ENCODE measurements around the gene HOXA2. TPM values are rescaled to one million over a fixed set of nuclear protein-coding genes. Genes with fewer than 3 reads are reported as not detected.

The HOXA2 gene
- total RNA-seq, 4 donors from 2014 or later: 1.8 to 6.5 TPM; not detected in 2

- peak in 1 of 2 donors; percentile 24 for DNase-seq
- Histone ChIP-seq H3K27ac (peak overlapping the region in 1 of 2 donors; percentile 45), H3K36me3 (no peaks in the 10 kb centered on the region), H3K4me3 (no peak overlapping the region), H3K27me3 (no peaks in the 10 kb centered on the region), H3K9me3 (no peaks in the 10 kb centered on the region), H3K4me1 (no peaks in the 10 kb centered on the region)
- TF ChIP-seq, protein P1, sequence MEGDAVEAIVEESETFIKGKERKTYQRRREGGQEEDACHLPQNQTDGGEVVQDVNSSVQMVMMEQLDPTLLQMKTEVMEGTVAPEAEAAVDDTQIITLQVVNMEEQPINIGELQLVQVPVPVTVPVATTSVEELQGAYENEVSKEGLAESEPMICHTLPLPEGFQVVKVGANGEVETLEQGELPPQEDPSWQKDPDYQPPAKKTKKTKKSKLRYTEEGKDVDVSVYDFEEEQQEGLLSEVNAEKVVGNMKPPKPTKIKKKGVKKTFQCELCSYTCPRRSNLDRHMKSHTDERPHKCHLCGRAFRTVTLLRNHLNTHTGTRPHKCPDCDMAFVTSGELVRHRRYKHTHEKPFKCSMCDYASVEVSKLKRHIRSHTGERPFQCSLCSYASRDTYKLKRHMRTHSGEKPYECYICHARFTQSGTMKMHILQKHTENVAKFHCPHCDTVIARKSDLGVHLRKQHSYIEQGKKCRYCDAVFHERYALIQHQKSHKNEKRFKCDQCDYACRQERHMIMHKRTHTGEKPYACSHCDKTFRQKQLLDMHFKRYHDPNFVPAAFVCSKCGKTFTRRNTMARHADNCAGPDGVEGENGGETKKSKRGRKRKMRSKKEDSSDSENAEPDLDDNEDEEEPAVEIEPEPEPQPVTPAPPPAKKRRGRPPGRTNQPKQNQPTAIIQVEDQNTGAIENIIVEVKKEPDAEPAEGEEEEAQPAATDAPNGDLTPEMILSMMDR (IDR thresholded peaks at IDR 0.05): no peak
- TF ChIP-seq POLR2A (IDR thresholded peaks at IDR 0.05): no peak
- intact Hi-C loops (cut with DNase I; ENCODE audit: low total_unique reads): loop anchor here (10.0 kb wide), 1 partner anchor 51 kb away; the partner anchor contains the start of gene HOXA1
Measured at GRCh38 chr7:27145914-27146412, 43.5 kb upstream of the HOXA2 start.

- Histone ChIP-seq H3K27ac (peak overlapping the region in 1 of 2 donors; percentile 45), H3K4me1 (no peaks in the 10 kb centered on the region), H3K9me3 (no peaks in the 10 kb centered on the region), H3K4me3 (no peak overlapping the region), H3K27me3 (no peaks in the 10 kb centered on the region), H3K36me3 (no peaks in the 10 kb centered on the region)
- intact Hi-C loops (cut with DNase I; ENCODE audit: low total_unique reads): loop anchor here (10.0 kb wide), 1 partner anchor 51 kb away; the partner anchor contains the start of gene HOXA1
- no peak for TF ChIP-seq POLR2A (IDR thresholded peaks at IDR 0.05)
- TF ChIP-seq, protein P1 (IDR thresholded peaks at IDR 0.05): no peak
- DNase-seq: peak in 1 of 2 donors; percentile 21
Measured at GRCh38 chr7:27145165-27145913, 42.9 kb upstream of the HOXA2 start.

GRCh38 chr7:27144781-27145164 lies 42.3 kb upstream of the HOXA2 start:
- Histone ChIP-seq H3K27ac (peak overlapping the region in 1 of 2 donors; percentile 45), H3K36me3 (no peaks in the 10 kb centered on the region), H3K9me3 (no peaks in the 10 kb centered on the region), H3K27me3 (no peaks in the 10 kb centered on the region), H3K4me3 (no peak overlapping the region), H3K4me1 (no peaks in the 10 kb centered on the region)
- intact Hi-C loops (cut with DNase I; ENCODE audit: low total_unique reads): loop anchor here (10.0 kb wide), 1 partner anchor 50 kb away; the partner anchor contains the start of gene HOXA1
- TF ChIP-seq, protein P1 (IDR thresholded peaks at IDR 0.05): no peak
- TF ChIP-seq POLR2A (IDR thresholded peaks at IDR 0.05): no peak
- DNase-seq: peak in 1 of 2 donors; percentile 20

- Histone ChIP-seq H3K4me3 (no peak overlapping the region), H3K27ac (peak overlapping the region in 1 of 2 donors; percentile 45), H3K9me3 (no peaks in the 10 kb centered on the region), H3K4me1 (no peaks in the 10 kb centered on the region), H3K27me3 (no peaks in the 10 kb centered on the region), H3K36me3 (no peaks in the 10 kb centered on the region)
- DNase-seq: no peak
- TF ChIP-seq, protein P1 (IDR thresholded peaks at IDR 0.05): no peak
- TF ChIP-seq POLR2A (IDR thresholded peaks at IDR 0.05): no peak
- intact Hi-C loops (cut with DNase I; ENCODE audit: low total_unique reads): loop anchor here (10.0 kb wide), 1 partner anchor 49 kb away; the partner anchor contains the start of gene HOXA1
Measured at GRCh38 chr7:27143950-27144780, 41.7 kb upstream of the HOXA2 start.
